ENCODE measurements around the gene RIN3. TPM values are rescaled to one million over a fixed set of nuclear protein-coding genes. Genes with fewer than 3 reads are reported as not detected.

RIN3 gene
- total RNA-seq, 1 donor from 2014 or later: 12.1 TPM

GRCh38 chr14:92503756-92504491 lies 9.7 kb upstream of the RIN3 start:
- peak; percentile 51 for DNase-seq (ENCODE audit: low spot score)
- intact Hi-C loops (cut with DNase I): no loop called here

- DNase-seq (ENCODE audit: low spot score): no peak
- intact Hi-C loops (cut with DNase I): no loop called here
Observed at GRCh38 chr14:92505826-92506225, 7.8 kb upstream of the RIN3 start.

GRCh38 chr14:92506231-92506630 lies 7.3 kb upstream of the RIN3 start:
- intact Hi-C loops (cut with DNase I): no loop called here
- DNase-seq (ENCODE audit: low spot score): no peak

- DNase-seq (ENCODE audit: low spot score): no peak
- intact Hi-C loops (cut with DNase I): no loop called here
Observed at GRCh38 chr14:92507174-92507768, 6.3 kb upstream of the RIN3 start.

- no peak for DNase-seq (ENCODE audit: low spot score)
- intact Hi-C loops (cut with DNase I): no loop called here
Observed at GRCh38 chr14:92510972-92511371, 2.6 kb upstream of the RIN3 start.

- intact Hi-C loops (cut with DNase I): loop anchor here (2.0 kb wide), 1 partner anchor 51 kb away; no protein-coding TSS in a partner anchor
- no peak for DNase-seq (ENCODE audit: low spot score)
Observed at GRCh38 chr14:92511453-92512238, 1.9 kb upstream of the RIN3 start.

- no peak for DNase-seq (ENCODE audit: low spot score)
- intact Hi-C loops (cut with DNase I): loop anchor here (2.0 kb wide), 1 partner anchor 52 kb away; no protein-coding TSS in a partner anchor
Observed at GRCh38 chr14:92512807-92513203, 776 bp upstream of the RIN3 start.

- no peak for DNase-seq (ENCODE audit: low spot score)
- intact Hi-C loops (cut with DNase I): loop anchor here (2.0 kb wide), 1 partner anchor 53 kb away; no protein-coding TSS in a partner anchor
Observed at GRCh38 chr14:92513966-92514843, 624 bp downstream of the RIN3 start.

- DNase-seq (ENCODE audit: low spot score): no peak
- intact Hi-C loops (cut with DNase I): no loop called here
Observed at GRCh38 chr14:92514844-92515514, 1.4 kb downstream of the RIN3 start.

- intact Hi-C loops (cut with DNase I): no loop called here
- DNase-seq (ENCODE audit: low spot score): no peak
Observed at GRCh38 chr14:92515546-92516343, 2.2 kb downstream of the RIN3 start.

- no peak for DNase-seq (ENCODE audit: low spot score)
- intact Hi-C loops (cut with DNase I): no loop called here
Observed at GRCh38 chr14:92516344-92516965, 2.9 kb downstream of the RIN3 start.

GRCh38 chr14:92516966-92517506 lies 3.5 kb downstream of the RIN3 start:
- DNase-seq (ENCODE audit: low spot score): no peak
- intact Hi-C loops (cut with DNase I): no loop called here

- no peak for DNase-seq (ENCODE audit: low spot score)
- intact Hi-C loops (cut with DNase I): no loop called here
Observed at GRCh38 chr14:92517761-92518160, 4.2 kb downstream of the RIN3 start.

GRCh38 chr14:92519246-92520101 lies 5.9 kb downstream of the RIN3 start:
- no peak for DNase-seq (ENCODE audit: low spot score)
- intact Hi-C loops (cut with DNase I): no loop called here

GRCh38 chr14:92520102-92521057 lies 6.8 kb downstream of the RIN3 start:
- intact Hi-C loops (cut with DNase I): no loop called here
- DNase-seq (ENCODE audit: low spot score): no peak

- intact Hi-C loops (cut with DNase I): no loop called here
- DNase-seq (ENCODE audit: low spot score): no peak
Observed at GRCh38 chr14:92521058-92521415, 7.5 kb downstream of the RIN3 start.
